Glutamatergic neuron (in vitro differentiated cells): ENCODE measurements around the gene IL18RAP. TPM values are rescaled to one million over a fixed set of nuclear protein-coding genes. Genes with fewer than 3 reads are reported as not detected.

Experiments
- DNase-seq: peaks from one replicate; pipeline ENCODE4 v3.0.0; 2022
- H3K27ac Mint-ChIP-seq: one replicate; pipeline ENCODE4 v1.8.0; 2020; ENCODE audit warnings: mild to moderate bottlenecking, mixed read lengths, inconsistent platforms; ENCODE audit not compliant: unreplicated experiment
- H3K27me3 Mint-ChIP-seq: one replicate; pipeline ENCODE4 v1.8.0; 2020; ENCODE audit warnings: mild to moderate bottlenecking, moderate library complexity, mixed read lengths, inconsistent platforms; ENCODE audit not compliant: unreplicated experiment
- H3K36me3 Mint-ChIP-seq: one replicate; pipeline ENCODE4 v1.8.0; 2020; ENCODE audit warnings: mild to moderate bottlenecking, mixed read lengths, inconsistent platforms; ENCODE audit not compliant: unreplicated experiment
- H3K4me1 Mint-ChIP-seq: one replicate; pipeline ENCODE4 v1.8.0; 2020; ENCODE audit warnings: mild to moderate bottlenecking, low read depth, mixed read lengths, inconsistent platforms; ENCODE audit not compliant: unreplicated experiment
- H3K4me3 Mint-ChIP-seq: one replicate; pipeline ENCODE4 v1.8.0; 2020; ENCODE audit warnings: mild to moderate bottlenecking, mixed read lengths, inconsistent platforms; ENCODE audit not compliant: unreplicated experiment
- H3K9me3 Mint-ChIP-seq: one replicate; pipeline ENCODE4 v1.8.0; 2020; ENCODE audit warnings: mild to moderate bottlenecking, moderate library complexity, mixed read lengths, inconsistent platforms; ENCODE audit not compliant: unreplicated experiment
- CTCF ChIP-seq: fragments of 200-600 bp; sonication (generic); IDR thresholded peaks from one replicate; pipeline ENCODE4 v1.5.0; 2021; ENCODE audit not compliant: partially characterized antibody, unreplicated experiment
- total RNA-seq: library from RNA; stranded (reverse); fragmentation: NEBNext Ultra II Directional; extraction: Animal tissue kit (Norgen Biotek cat#: 25700); gene quantifications from one replicate; pipeline ENCODE4 v1.2.1, GENCODE V29; 2021; ENCODE audit not compliant: unreplicated experiment

The IL18RAP gene
- total RNA-seq, 1 donor from 2014 or later: not detected

- no peak overlapping the region for H3K27ac Mint-ChIP-seq
- H3K4me3 Mint-ChIP-seq: no peak overlapping the region
- no peak for DNase-seq
- TF ChIP-seq CTCF: no peak
- no peaks in the 10 kb centered on the region for H3K27me3 Mint-ChIP-seq
- H3K9me3 Mint-ChIP-seq: peaks cover 2% of the 10 kb centered on the region
- no peaks in the 10 kb centered on the region for H3K36me3 Mint-ChIP-seq
- peaks cover 12% of the 10 kb centered on the region for H3K4me1 Mint-ChIP-seq
Measured at GRCh38 chr2:102485147-102485785, 62.3 kb downstream of the IL18RAP start.

- no peak overlapping the region for H3K4me3 Mint-ChIP-seq
- no peak for TF ChIP-seq CTCF
Measured at GRCh38 chr2:102486941-102487702, 64.2 kb downstream of the IL18RAP start.

GRCh38 chr2:102487761-102488462 is 65.0 kb downstream of the IL18RAP start:
- DNase-seq: no peak
- Mint-ChIP-seq H3K9me3 (peaks cover 2% of the 10 kb centered on the region), H3K36me3 (no peaks in the 10 kb centered on the region), H3K27ac (no peak overlapping the region), H3K27me3 (no peaks in the 10 kb centered on the region), H3K4me3 (no peak overlapping the region), H3K4me1 (peaks cover 12% of the 10 kb centered on the region)
- no peak for TF ChIP-seq CTCF

More at GRCh38 chr2:102486941-102487702, 64.2 kb downstream of the IL18RAP start:
- H3K36me3 Mint-ChIP-seq: no peaks in the 10 kb centered on the region
- peaks cover 12% of the 10 kb centered on the region for H3K4me1 Mint-ChIP-seq
- peaks cover 2% of the 10 kb centered on the region for H3K9me3 Mint-ChIP-seq
- no peaks in the 10 kb centered on the region for H3K27me3 Mint-ChIP-seq
- H3K27ac Mint-ChIP-seq: no peak overlapping the region
- peak; percentile 21 for DNase-seq

- H3K36me3 Mint-ChIP-seq: no peaks in the 10 kb centered on the region
- H3K27me3 Mint-ChIP-seq: no peaks in the 10 kb centered on the region
- no peak for DNase-seq
Measured at GRCh38 chr2:102489646-102490045, 66.7 kb downstream of the IL18RAP start.

More at GRCh38 chr2:102489646-102490045, 66.7 kb downstream of the IL18RAP start:
- Mint-ChIP-seq H3K4me1 (peaks cover 12% of the 10 kb centered on the region), H3K27ac (no peak overlapping the region), H3K4me3 (no peak overlapping the region), H3K9me3 (peaks cover 2% of the 10 kb centered on the region)
- no peak for TF ChIP-seq CTCF
